DOHH2 (cell line): ENCODE results near the gene SARM1.

Experiments used
- EZH2phosphoT487 ChIP-seq: fragments of 200-600 bp; sonication (generic); IDR thresholded peaks from 2 replicates; pipeline ENCODE4 v1.6.1; 2017; ENCODE audit warnings: borderline replicate concordance, mild to moderate bottlenecking, antibody characterized with exemption, low read length, moderate library complexity, mixed read lengths
- TF ChIP-seq, protein P1 (sequence below): fragments of 200-600 bp; sonication (generic); IDR thresholded peaks from one replicate; pipeline ENCODE4 v1.5.1; 2014; ENCODE audit warnings: antibody characterized with exemption, mild to moderate bottlenecking, low read depth, low read length; ENCODE audit not compliant: poor library complexity, severe bottlenecking

GRCh38 chr17:28399808-28400207, 28.3 kb downstream of the SARM1 start:
- TF ChIP-seq, protein P1, sequence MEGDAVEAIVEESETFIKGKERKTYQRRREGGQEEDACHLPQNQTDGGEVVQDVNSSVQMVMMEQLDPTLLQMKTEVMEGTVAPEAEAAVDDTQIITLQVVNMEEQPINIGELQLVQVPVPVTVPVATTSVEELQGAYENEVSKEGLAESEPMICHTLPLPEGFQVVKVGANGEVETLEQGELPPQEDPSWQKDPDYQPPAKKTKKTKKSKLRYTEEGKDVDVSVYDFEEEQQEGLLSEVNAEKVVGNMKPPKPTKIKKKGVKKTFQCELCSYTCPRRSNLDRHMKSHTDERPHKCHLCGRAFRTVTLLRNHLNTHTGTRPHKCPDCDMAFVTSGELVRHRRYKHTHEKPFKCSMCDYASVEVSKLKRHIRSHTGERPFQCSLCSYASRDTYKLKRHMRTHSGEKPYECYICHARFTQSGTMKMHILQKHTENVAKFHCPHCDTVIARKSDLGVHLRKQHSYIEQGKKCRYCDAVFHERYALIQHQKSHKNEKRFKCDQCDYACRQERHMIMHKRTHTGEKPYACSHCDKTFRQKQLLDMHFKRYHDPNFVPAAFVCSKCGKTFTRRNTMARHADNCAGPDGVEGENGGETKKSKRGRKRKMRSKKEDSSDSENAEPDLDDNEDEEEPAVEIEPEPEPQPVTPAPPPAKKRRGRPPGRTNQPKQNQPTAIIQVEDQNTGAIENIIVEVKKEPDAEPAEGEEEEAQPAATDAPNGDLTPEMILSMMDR: no peak
- no peak for TF ChIP-seq EZH2phosphoT487
